ENCODE results near the gene CDKN2AIP. TPM values are rescaled to one million over a fixed set of nuclear protein-coding genes. Genes with fewer than 3 reads are reported as not detected.
"Not testable (repeated sequence)": the region's sequence is repeated elsewhere in the genome, so short reads cannot be mapped to it uniquely, and the experiment has no call there.

Gene CDKN2AIP
- total RNA-seq, 4 donors from 2014 or later, result 19.4 to 21.8 (median 20.5) TPM

DNA sequence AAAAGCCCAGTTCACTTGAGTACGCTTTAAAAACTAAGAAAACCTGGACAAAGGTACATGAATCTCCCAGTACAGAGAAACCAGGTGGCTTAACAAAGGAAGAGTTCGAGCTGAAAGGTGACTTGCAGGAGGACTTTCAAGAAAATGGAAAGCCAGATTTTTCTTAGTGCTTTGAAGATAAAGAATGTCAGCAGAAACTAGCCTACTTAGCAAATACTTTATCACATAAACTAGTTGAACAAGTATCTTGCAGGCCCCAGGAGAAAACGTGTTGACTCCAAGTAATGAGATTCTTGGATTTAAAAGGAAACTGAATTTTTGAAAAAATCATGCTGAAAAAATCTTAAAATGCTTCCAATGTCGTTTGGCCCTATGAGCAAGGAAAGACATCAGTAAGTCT, 26.4 kb downstream of the CDKN2AIP start:
- Histone ChIP-seq H3K4me1 (peaks cover 0 to 7% (median 2%) of the 10 kb centered on the region in 4 donors), H3K9me3 (no peaks in the 10 kb centered on the region), H3K27me3 (no peaks in the 10 kb centered on the region), H3K4me3 (no peak overlapping the region), H3K36me3 (peaks cover 0 to 3% (median 0%) of the 10 kb centered on the region in 4 donors), H3K27ac (replicated peaks in 1 of 4) (no peak overlapping the region)
- DNase-seq (ENCODE audit: extremely low spot score), result no peak
- intact Hi-C loops (cut with DNase I), result loop anchor here (5.0 kb wide), 1 partner anchor 131 kb away; no protein-coding TSS in a partner anchor
- WGBS, result 79% methylated on average over 4 of the region's 4 CpGs
- TF ChIP-seq, protein P1, sequence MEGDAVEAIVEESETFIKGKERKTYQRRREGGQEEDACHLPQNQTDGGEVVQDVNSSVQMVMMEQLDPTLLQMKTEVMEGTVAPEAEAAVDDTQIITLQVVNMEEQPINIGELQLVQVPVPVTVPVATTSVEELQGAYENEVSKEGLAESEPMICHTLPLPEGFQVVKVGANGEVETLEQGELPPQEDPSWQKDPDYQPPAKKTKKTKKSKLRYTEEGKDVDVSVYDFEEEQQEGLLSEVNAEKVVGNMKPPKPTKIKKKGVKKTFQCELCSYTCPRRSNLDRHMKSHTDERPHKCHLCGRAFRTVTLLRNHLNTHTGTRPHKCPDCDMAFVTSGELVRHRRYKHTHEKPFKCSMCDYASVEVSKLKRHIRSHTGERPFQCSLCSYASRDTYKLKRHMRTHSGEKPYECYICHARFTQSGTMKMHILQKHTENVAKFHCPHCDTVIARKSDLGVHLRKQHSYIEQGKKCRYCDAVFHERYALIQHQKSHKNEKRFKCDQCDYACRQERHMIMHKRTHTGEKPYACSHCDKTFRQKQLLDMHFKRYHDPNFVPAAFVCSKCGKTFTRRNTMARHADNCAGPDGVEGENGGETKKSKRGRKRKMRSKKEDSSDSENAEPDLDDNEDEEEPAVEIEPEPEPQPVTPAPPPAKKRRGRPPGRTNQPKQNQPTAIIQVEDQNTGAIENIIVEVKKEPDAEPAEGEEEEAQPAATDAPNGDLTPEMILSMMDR (IDR thresholded peaks at IDR 0.05), result no peak
- TF ChIP-seq EP300 (IDR thresholded peaks at IDR 0.05) (no peak), POLR2AphosphoS5 (IDR thresholded peaks at IDR 0.05) (no peak), POLR2A (IDR thresholded peaks at IDR 0.05; ENCODE audit: low read depth) (no peak)

DNA sequence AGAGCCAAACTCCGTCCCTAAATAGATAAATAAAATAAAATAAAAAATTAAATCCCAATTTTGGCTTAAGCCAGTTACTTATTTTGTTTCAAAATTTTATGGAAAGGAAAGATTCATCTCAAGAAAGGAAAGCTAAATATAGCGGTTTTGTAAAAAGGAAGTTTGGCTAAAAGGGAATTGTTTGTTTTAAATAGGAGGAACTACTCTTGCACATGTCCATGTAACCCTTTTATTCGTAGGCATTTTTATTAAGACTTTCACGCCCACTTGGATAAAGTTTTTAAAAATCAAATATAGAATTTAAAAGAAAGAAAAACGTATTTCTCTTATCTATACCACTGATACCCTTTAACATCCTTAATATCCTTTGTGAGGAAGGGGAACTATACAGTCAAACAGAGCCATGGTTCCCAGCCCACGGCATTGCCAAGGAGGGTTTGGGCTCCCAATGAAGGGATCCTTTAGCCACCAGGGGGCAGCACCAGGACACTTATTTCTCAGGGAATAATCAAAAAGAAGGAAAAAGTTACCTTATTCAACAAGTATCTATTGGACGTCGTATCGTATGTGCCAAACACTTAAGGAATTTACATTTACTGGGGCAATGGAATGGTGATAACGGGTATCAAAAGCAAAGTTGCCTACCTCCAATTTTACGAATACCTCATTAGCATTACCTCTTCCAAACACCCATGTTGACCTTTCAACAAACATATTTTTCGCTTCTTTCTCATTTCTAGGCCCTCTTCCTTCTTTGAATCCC, 27.7 kb downstream of the CDKN2AIP start:
- no peak overlapping the region for H3K27ac ChIP-seq (replicated peaks in 1 of 4)
- 28% methylated on average over 12 of the region's 12 CpGs for WGBS

DNA sequence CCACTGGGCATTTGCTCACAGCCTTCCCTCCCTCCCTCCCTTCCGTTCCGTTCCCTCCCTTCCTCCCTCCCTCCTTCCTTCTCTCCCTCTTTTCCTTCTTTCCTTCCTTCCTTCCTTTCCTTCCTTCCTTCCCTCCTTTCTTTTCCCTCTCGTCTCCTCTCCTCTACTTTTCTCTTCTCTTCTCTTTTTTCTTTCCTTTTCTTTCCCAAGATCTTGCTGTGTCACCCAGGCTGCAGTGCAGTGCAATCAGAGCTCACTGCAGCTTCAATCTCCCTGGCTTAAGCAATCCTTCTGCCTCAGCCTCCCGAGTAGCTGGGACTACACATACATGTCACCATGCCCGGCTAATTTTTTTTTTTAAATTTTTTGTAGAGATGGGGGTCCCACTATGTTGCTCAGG, 33.7 kb downstream of the CDKN2AIP start:
- Histone ChIP-seq H3K27ac (replicated peaks in 1 of 4) (no peak overlapping the region), H3K4me1 (no peaks in the 10 kb centered on the region), H3K27me3 (peaks cover 0 to 4% (median 0%) of the 10 kb centered on the region in 4 donors), H3K4me3 (no peak overlapping the region), H3K36me3 (no peaks in the 10 kb centered on the region), H3K9me3 (no peaks in the 10 kb centered on the region)
- intact Hi-C loops (cut with DNase I), result no loop called here
- TF ChIP-seq, protein P1 (IDR thresholded peaks at IDR 0.05), result no peak
- no peak for TF ChIP-seq POLR2A (IDR thresholded peaks at IDR 0.05; ENCODE audit: low read depth)
- no peak for TF ChIP-seq POLR2AphosphoS5 (IDR thresholded peaks at IDR 0.05)
- TF ChIP-seq EP300 (IDR thresholded peaks at IDR 0.05), result no peak
- DNase-seq (ENCODE audit: extremely low spot score), result no peak
- WGBS, result 44% methylated on average over 5 of the region's 5 CpGs

More for the DNA sequence above, 27.7 kb downstream of the CDKN2AIP start:
- peaks cover 0 to 7% (median 2%) of the 10 kb centered on the region in 4 donors for H3K4me1 ChIP-seq
- H3K36me3 ChIP-seq, result peaks cover 0 to 3% (median 0%) of the 10 kb centered on the region in 4 donors
- peaks cover 0 to 4% (median 0%) of the 10 kb centered on the region in 4 donors for H3K27me3 ChIP-seq
- peak overlapping the region in 3 of 4 donors; percentile 1 to 25 (median 19) for H3K4me3 ChIP-seq
- intact Hi-C loops (cut with DNase I), result loop anchor here (2.0 to 5.0 kb wide), 2 partner anchors 130 to 187 kb away; partner anchors contain the start of genes RWDD4 and TRAPPC11
- TF ChIP-seq POLR2AphosphoS5 (IDR thresholded peaks at IDR 0.05) (peak in 1 of 2 donors; percentile 33), POLR2A (IDR thresholded peaks at IDR 0.05; ENCODE audit: low read depth) (no peak)
- TF ChIP-seq, protein P1 (IDR thresholded peaks at IDR 0.05), result peak; percentile 77 to 89 (median 89)
- H3K9me3 ChIP-seq, result no peaks in the 10 kb centered on the region
- DNase-seq (ENCODE audit: extremely low spot score), result peak; percentile 97

DNA sequence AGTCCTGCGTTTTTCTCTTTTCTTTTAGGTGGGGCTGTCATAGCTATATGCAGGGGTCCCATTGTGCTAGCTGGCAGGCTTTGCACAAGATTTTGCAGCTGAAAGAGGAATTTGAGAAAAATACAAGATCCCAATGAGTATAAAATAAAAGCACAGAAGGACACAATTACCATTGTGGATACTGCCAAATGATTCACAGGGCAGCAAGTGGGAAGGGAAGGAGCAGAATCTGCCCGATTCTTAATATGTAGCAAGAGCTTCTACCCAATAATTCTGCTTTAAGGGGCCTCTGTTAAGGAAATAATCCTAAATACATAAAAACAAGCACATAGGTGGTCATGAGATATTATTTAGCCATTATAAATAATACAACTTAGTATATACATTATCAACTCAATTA, 34.5 kb downstream of the CDKN2AIP start:
- TF ChIP-seq EP300 (IDR thresholded peaks at IDR 0.05), result no peak
- TF ChIP-seq, protein P1 (IDR thresholded peaks at IDR 0.05), result no peak
- no peak for TF ChIP-seq POLR2AphosphoS5 (IDR thresholded peaks at IDR 0.05)
- no peak for TF ChIP-seq POLR2A (IDR thresholded peaks at IDR 0.05; ENCODE audit: low read depth)
- WGBS, result 76% methylated on average over 2 of the region's 2 CpGs
- Histone ChIP-seq H3K36me3 (no peaks in the 10 kb centered on the region), H3K27ac (replicated peaks in 1 of 4) (no peak overlapping the region), H3K27me3 (peaks cover 0 to 4% (median 0%) of the 10 kb centered on the region in 4 donors), H3K9me3 (no peaks in the 10 kb centered on the region), H3K4me1 (no peaks in the 10 kb centered on the region), H3K4me3 (no peak overlapping the region)
- intact Hi-C loops (cut with DNase I), result no loop called here
- no peak for DNase-seq (ENCODE audit: extremely low spot score)

DNA sequence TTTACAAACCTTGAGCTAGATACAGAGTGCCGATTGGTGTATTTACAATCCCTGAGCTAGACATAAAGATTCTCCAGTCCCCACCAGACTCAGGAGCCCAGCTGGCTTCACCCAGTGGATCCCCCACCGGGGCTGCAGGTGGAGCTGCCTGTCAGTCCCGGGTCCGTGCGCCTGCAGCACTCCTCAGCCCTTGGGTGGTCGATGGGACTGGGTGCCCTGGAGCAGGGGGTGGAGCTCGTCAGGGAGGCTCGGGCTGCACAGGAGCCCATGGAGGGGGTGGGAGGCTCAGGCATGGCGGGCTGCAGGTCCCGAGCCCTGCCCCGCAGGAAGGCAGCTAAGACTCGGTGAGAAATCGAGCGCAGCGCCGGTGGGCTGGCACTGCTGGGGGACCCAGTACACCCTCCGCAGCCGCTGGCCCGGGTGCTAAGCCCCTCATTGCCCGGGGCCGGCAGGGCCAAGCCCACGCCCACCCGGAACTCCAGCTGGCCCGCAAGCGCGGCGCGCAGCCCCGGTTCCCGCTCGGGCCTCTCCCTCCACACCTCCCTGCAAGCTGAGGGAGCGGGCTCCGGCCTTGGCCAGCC, 38.2 kb downstream of the CDKN2AIP start:
- H3K4me3 ChIP-seq; H3K36me3 ChIP-seq; H3K4me1 ChIP-seq; H3K9me3 ChIP-seq; intact Hi-C loops (cut with DNase I); DNase-seq (ENCODE audit: extremely low spot score); H3K27me3 ChIP-seq; H3K27ac ChIP-seq (replicated peaks in 1 of 4): not testable (repeated sequence)
- 100% methylated on average over 2 of the region's 33 CpGs for WGBS
